Hepatocyte (in vitro differentiated cells): Measurements from ENCODE around the gene GPRIN3. TPM values are rescaled to one million over a fixed set of nuclear protein-coding genes. Genes with fewer than 3 reads are reported as not detected.

Experiments
- DNase-seq: peaks from one replicate; pipeline ENCODE4 v3.0.0-alpha.2; 2016; ENCODE audit warnings: low spot score
- H2AFZ ChIP-seq: fragments of 200-600 bp; sonication (generic); 2 replicates; pipeline ENCODE4 v1.6.0; 2016; ENCODE audit warnings: antibody characterized with exemption, mild to moderate bottlenecking
- H3K27ac ChIP-seq: fragments of 200-600 bp; sonication (generic); 2 replicates; pipeline ENCODE4 v1.5.1; 2016; ENCODE audit warnings: mild to moderate bottlenecking
- H3K27me3 ChIP-seq: fragments of 200-600 bp; sonication (generic); 2 replicates; pipeline ENCODE4 v1.6.1; 2016
- H3K36me3 ChIP-seq: fragments of 200-600 bp; sonication (generic); replicated peaks from 2 replicates; pipeline ENCODE4 v1.5.1; 2016; ENCODE audit warnings: low read depth; ENCODE audit not compliant: insufficient read depth
- H3K4me1 ChIP-seq: fragments of 200-600 bp; sonication (generic); 2 replicates; pipeline ENCODE4 v1.5.1; 2016; ENCODE audit warnings: mild to moderate bottlenecking, moderate library complexity; ENCODE audit not compliant: insufficient read depth
- H3K4me2 ChIP-seq: fragments of 200-600 bp; sonication (generic); 2 replicates; pipeline ENCODE4 v1.6.0; 2016
- H3K4me3 ChIP-seq: fragments of 200-600 bp; sonication (generic); 2 replicates; pipeline ENCODE4 v1.5.1; 2016; ENCODE audit warnings: mild to moderate bottlenecking
- H3K79me2 ChIP-seq: fragments of 200-600 bp; sonication (generic); 2 replicates; pipeline ENCODE4 v1.6.0; 2017; ENCODE audit warnings: mild to moderate bottlenecking
- H3K9me2 ChIP-seq: fragments of 200-600 bp; sonication (generic); replicated peaks from 2 replicates; pipeline ENCODE4 v1.6.0; 2017; ENCODE audit warnings: mild to moderate bottlenecking; ENCODE audit not compliant: insufficient read depth
- H3K9me3 ChIP-seq: fragments of 200-600 bp; sonication (generic); 2 replicates; pipeline ENCODE4 v1.5.1; 2016; ENCODE audit warnings: low read depth, mild to moderate bottlenecking
- H4K20me1 ChIP-seq: fragments of 200-600 bp; sonication (generic); 2 replicates; pipeline ENCODE4 v1.6.0; 2016; ENCODE audit warnings: mild to moderate bottlenecking; ENCODE audit not compliant: insufficient read depth, poor library complexity, severe bottlenecking
- CTCF ChIP-seq: fragments of 200-600 bp; sonication (generic); IDR thresholded peaks from 2 replicates; pipeline ENCODE4 v1.5.1; 2016; ENCODE audit warnings: antibody characterized with exemption, mild to moderate bottlenecking; ENCODE audit not compliant: poor library complexity
- EZH2 ChIP-seq: fragments of 200-600 bp; sonication (generic); IDR thresholded peaks from 2 replicates; pipeline ENCODE4 v1.6.1; 2016; ENCODE audit warnings: antibody characterized with exemption, mild to moderate bottlenecking, borderline replicate concordance
- EZH2phosphoT487 ChIP-seq: fragments of 200-600 bp; sonication (generic); IDR thresholded peaks from one replicate; pipeline ENCODE4 v1.6.1; 2018; ENCODE audit warnings: antibody characterized with exemption, mild to moderate bottlenecking, low read depth, moderate library complexity; ENCODE audit not compliant: unreplicated experiment, severe bottlenecking
- WGBS: methylation state at CpG from one replicate; pipeline ENCODE4 v1.1.6; 2016; ENCODE audit warnings: low lambda C conversion rate; ENCODE audit errors: missing lambda C conversion rate; 5-methylcytosine and 5-hydroxymethylcytosine counted together
- polyA plus RNA-seq: library from polyadenylated mRNA; unstranded; fragments of >200 nt; fragmentation: Nextera tagmentation; extraction: Ambion mirVana; gene quantifications from 2 replicates; pipeline ENCODE4 v1.2.1, GENCODE V29; 2016
- total RNA-seq: library from RNA; depleted of rRNA; stranded (reverse); fragments of >200 nt; gene quantifications from 2 replicates; pipeline ENCODE4 v1.2.3, GENCODE V29; 2014

GPRIN3 gene
- total and polyA plus RNA-seq, 2 experiments from 2014 or later: 0.64 to 3.0 TPM

GRCh38 chr4:89331686-89332544, 24.3 kb upstream of the GPRIN3 start:
- WGBS: 90% methylated on average over 5 of the region's 5 CpGs
- Histone ChIP-seq H3K9me3 (no peaks in the 10 kb centered on the region), H4K20me1 (no peaks in the 10 kb centered on the region), H3K4me2 (no peak overlapping the region), H2AFZ (no peak overlapping the region), H3K9me2 (no peaks in the 10 kb centered on the region), H3K27me3 (no peaks in the 10 kb centered on the region), H3K36me3 (no peaks in the 10 kb centered on the region), H3K4me1 (no peaks in the 10 kb centered on the region), H3K27ac (no peak overlapping the region), H3K4me3 (no peak overlapping the region), H3K79me2 (no peaks in the 10 kb centered on the region)
- DNase-seq: no peak
- TF ChIP-seq EZH2 (no peak), CTCF (no peak), EZH2phosphoT487 (no peak)

- Histone ChIP-seq H3K4me2 (no peak overlapping the region), H3K4me3 (no peak overlapping the region), H3K27me3 (no peaks in the 10 kb centered on the region), H3K27ac (no peak overlapping the region), H3K4me1 (no peaks in the 10 kb centered on the region), H2AFZ (no peak overlapping the region), H3K9me3 (no peaks in the 10 kb centered on the region), H4K20me1 (no peaks in the 10 kb centered on the region), H3K79me2 (no peaks in the 10 kb centered on the region), H3K9me2 (no peaks in the 10 kb centered on the region), H3K36me3 (no peaks in the 10 kb centered on the region)
- 58% methylated on average over 2 of the region's 2 CpGs for WGBS
- DNase-seq: no peak
- TF ChIP-seq EZH2 (no peak), CTCF (no peak), EZH2phosphoT487 (no peak)
Observed at GRCh38 chr4:89331197-89331596, 23.6 kb upstream of the GPRIN3 start.

DNA sequence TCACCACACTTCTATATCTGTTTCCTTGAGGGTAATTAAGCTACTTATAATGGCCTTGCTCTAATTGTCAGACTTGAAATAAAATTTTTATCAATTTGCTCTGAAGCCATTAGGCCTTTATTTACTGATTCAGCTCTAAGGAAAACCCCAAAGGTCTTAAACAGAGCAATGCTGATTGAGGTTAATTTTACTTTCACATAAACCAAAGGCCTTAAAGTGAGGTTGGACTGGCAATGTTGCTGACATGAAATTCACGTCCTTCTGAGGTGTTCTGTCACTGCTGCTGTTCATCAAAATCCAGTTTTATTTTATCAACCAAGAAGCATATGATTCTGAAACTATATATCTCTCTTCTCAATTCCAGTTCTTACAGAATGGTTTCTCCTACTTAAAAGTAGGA, 21.7 kb upstream of the GPRIN3 start:
- no peak overlapping the region for H3K27ac ChIP-seq
- no peaks in the 10 kb centered on the region for H4K20me1 ChIP-seq
- no peaks in the 10 kb centered on the region for H3K4me1 ChIP-seq
- DNase-seq: no peak
- no peak overlapping the region for H2AFZ ChIP-seq
- no peaks in the 10 kb centered on the region for H3K27me3 ChIP-seq
- H3K9me3 ChIP-seq: no peaks in the 10 kb centered on the region
- 71% methylated on average over 1 of the region's 1 CpG for WGBS
- H3K4me2 ChIP-seq: no peak overlapping the region
- no peaks in the 10 kb centered on the region for H3K79me2 ChIP-seq
- H3K9me2 ChIP-seq: no peaks in the 10 kb centered on the region
- no peaks in the 10 kb centered on the region for H3K36me3 ChIP-seq
- no peak overlapping the region for H3K4me3 ChIP-seq
- TF ChIP-seq EZH2phosphoT487: no peak
- no peak for TF ChIP-seq CTCF
- TF ChIP-seq EZH2: no peak
